ENCODE data around the gene GIGYF2.
A peak's percentile ranks its signal among the peaks of the same experiment; 100 is the strongest.
"Not testable (repeated sequence)": the region's sequence is repeated elsewhere in the genome, so short reads cannot be mapped to it uniquely, and the experiment has no call there.

GIGYF2 gene

GRCh38 chr2:232852081-232852480 lies 154.9 kb downstream of the GIGYF2 start:
- H3K27ac Mint-ChIP-seq, result peak overlapping the region; percentile 30
- not testable (repeated sequence) for H3K36me3 Mint-ChIP-seq, H3K4me1 Mint-ChIP-seq, H3K9me3 Mint-ChIP-seq, H3K27me3 Mint-ChIP-seq, H3K4me3 Mint-ChIP-seq

DNA sequence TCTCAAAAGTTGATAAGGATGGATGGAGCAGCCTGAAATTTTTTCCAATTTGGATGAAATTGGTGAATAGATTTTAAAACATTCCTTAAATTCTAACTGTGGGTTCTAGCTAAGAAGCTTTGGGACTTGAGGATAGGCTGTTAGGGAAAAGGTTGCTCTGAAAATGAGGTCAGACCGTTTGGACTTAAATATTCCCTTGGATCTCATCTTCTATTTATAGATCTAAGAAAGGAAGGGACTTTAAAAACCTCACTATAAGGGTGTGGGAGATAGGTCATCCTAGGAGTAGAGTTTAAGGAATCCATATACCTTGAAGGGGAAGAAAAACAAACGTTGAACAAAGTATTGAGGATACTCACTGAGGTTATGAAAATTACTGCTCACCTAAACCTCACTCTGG lies 155.5 kb downstream of the GIGYF2 start:
- H3K27ac Mint-ChIP-seq, result no peak overlapping the region
- no peaks in the 10 kb centered on the region for H3K9me3 Mint-ChIP-seq
- peaks cover 3% of the 10 kb centered on the region for H3K4me1 Mint-ChIP-seq
- H3K27me3 Mint-ChIP-seq, result no peaks in the 10 kb centered on the region
- no peak overlapping the region for H3K4me3 Mint-ChIP-seq
- peaks cover 5% of the 10 kb centered on the region for H3K36me3 Mint-ChIP-seq

GRCh38 chr2:232854082-232854481 lies 157.0 kb downstream of the GIGYF2 start:
- peaks cover 3% of the 10 kb centered on the region for H3K4me1 Mint-ChIP-seq
- no peaks in the 10 kb centered on the region for H3K27me3 Mint-ChIP-seq
- no peak overlapping the region for H3K27ac Mint-ChIP-seq
- no peak overlapping the region for H3K4me3 Mint-ChIP-seq
- H3K9me3 Mint-ChIP-seq, result no peaks in the 10 kb centered on the region
- H3K36me3 Mint-ChIP-seq, result peaks cover 6% of the 10 kb centered on the region

DNA sequence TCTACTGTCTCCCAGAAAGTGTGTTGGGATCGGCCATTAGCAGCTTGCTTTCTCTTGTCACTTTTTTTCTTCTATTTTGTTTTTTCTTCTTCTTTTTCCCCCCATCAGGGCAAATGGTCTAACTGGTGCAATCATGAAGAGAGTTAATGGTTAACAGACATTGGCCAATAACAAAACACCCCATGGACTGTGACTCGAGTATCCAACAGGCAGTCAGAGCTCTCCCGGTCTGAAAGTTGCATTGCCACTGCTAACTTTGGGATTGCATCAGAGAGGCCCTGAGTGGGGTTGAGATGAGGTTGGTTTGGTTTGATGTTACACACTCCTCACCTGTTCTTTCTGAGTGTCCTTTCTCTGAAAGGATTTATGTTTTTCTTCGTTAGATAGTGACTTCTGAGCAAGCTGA lies 160.0 kb downstream of the GIGYF2 start:
- no peaks in the 10 kb centered on the region for H3K9me3 Mint-ChIP-seq
- peaks cover 3% of the 10 kb centered on the region for H3K4me1 Mint-ChIP-seq
- H3K4me3 Mint-ChIP-seq, result no peak overlapping the region
- H3K27me3 Mint-ChIP-seq, result no peaks in the 10 kb centered on the region
- no peak overlapping the region for H3K27ac Mint-ChIP-seq
- peaks cover 2% of the 10 kb centered on the region for H3K36me3 Mint-ChIP-seq

GRCh38 chr2:232859385-232859916 lies 162.3 kb downstream of the GIGYF2 start:
- no peaks in the 10 kb centered on the region for H3K4me1 Mint-ChIP-seq
- no peak overlapping the region for H3K27ac Mint-ChIP-seq
- H3K4me3 Mint-ChIP-seq, result no peak overlapping the region
- no peaks in the 10 kb centered on the region for H3K9me3 Mint-ChIP-seq
- H3K36me3 Mint-ChIP-seq, result peaks cover 2% of the 10 kb centered on the region
- H3K27me3 Mint-ChIP-seq, result no peaks in the 10 kb centered on the region

DNA sequence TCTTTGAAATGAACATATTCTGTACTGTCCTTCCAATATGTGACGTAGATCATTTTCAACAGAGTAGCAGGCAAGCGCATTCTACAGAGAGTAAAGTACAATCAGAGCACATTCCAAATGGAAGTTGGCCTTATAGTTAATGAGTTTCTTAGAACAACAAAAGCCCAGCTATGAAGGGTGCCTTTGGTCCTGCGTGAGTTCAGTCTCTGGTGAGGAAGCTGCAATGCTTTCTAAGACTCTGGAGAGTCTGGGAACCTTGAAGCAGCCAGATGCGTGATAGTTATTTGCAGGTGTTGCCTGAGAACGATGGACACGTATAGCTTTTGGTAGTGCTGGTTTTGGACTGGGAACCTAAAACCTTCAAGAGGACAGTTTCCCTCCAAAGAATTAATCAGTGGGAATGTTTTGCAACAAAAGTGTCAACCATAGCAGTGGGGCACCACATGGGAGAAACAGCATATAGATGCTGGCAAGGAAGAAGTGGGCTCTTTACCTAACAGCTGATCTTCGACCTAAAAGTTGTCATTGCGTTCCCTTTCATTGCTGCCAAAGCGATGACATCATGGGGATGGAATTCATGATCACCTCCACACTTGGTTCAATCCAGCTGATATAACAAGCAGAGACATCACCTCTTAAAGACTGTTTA lies 163.6 kb downstream of the GIGYF2 start:
- H3K27me3 Mint-ChIP-seq, result no peaks in the 10 kb centered on the region
- H3K4me1 Mint-ChIP-seq, result no peaks in the 10 kb centered on the region
- no peaks in the 10 kb centered on the region for H3K9me3 Mint-ChIP-seq
- no peak overlapping the region for H3K4me3 Mint-ChIP-seq
- H3K36me3 Mint-ChIP-seq, result peaks cover 2% of the 10 kb centered on the region
- H3K27ac Mint-ChIP-seq, result no peak overlapping the region

- Mint-ChIP-seq H3K4me1 (no peaks in the 10 kb centered on the region), H3K9me3 (no peaks in the 10 kb centered on the region), H3K36me3 (peaks cover 2% of the 10 kb centered on the region), H3K27me3 (no peaks in the 10 kb centered on the region), H3K27ac (no peak overlapping the region), H3K4me3 (no peak overlapping the region)
Observed at GRCh38 chr2:232861353-232861752, 164.2 kb downstream of the GIGYF2 start.

DNA sequence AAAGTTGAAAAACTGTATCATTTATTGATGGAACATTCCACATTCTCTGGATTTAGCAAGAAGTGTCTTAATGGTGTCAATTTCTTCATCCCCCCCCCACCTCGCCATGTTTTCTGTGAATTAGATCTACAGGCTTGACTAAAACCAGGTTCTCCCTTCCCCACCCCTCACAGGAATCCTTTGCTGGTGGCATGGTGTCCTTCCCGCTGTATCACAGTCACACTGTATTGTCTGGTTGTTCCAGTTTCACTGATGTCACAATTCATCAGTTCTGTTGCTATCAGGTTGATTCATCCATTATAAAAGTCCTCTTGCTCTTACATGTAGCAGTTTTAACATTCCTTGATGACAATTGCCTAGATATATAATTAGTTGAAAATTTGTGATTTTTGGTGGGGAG lies 166.9 kb downstream of the GIGYF2 start:
- Mint-ChIP-seq H3K4me1 (no peaks in the 10 kb centered on the region), H3K9me3 (no peaks in the 10 kb centered on the region), H3K36me3 (peaks cover 2% of the 10 kb centered on the region), H3K4me3 (no peak overlapping the region), H3K27ac (no peak overlapping the region), H3K27me3 (no peaks in the 10 kb centered on the region)

DNA sequence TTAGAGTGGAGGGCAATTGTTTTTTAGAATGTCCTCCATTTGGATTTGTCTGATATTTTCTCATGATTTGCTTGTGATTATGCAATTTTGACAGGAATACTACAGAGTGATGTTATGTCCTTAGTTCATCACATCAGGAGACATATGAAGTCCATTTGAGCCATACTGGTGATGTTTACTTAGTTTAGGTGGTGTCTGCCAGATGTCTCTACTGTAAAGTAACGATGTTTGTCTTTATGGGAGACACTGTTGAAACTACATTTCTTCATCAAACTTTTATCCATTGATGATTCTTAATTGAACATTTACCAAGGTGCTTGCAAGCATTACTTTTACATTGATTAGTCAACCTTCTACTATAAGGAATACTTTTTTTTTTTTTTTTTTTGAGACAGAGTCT lies 168.0 kb downstream of the GIGYF2 start:
- no peaks in the 10 kb centered on the region for H3K4me1 Mint-ChIP-seq
- H3K9me3 Mint-ChIP-seq, result no peaks in the 10 kb centered on the region

DNA sequence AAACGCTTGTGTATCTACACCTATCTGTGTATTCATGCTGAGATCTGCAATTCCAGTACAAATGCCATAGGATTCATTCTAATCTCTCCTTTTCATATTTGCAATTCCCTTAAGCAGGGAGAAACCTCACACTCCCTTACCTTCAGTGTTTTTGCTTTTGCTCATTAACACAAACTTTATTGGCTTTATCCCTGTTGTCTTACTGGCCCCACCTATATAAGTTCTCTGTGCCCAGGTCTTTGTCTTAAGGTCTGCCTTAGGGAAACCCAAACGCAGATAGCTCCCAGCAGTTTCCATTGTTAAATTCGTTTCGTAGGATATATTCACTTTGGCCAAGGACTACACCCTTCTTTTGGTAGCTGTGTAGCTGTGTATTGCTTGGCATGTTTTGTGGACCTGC lies 169.0 kb downstream of the GIGYF2 start:
- Mint-ChIP-seq H3K4me1 (no peaks in the 10 kb centered on the region), H3K4me3 (no peak overlapping the region)

More for the DNA sequence above, 168.0 kb downstream of the GIGYF2 start:
- Mint-ChIP-seq H3K27me3 (no peaks in the 10 kb centered on the region), H3K4me3 (no peak overlapping the region), H3K36me3 (no peaks in the 10 kb centered on the region), H3K27ac (no peak overlapping the region)

DNA sequence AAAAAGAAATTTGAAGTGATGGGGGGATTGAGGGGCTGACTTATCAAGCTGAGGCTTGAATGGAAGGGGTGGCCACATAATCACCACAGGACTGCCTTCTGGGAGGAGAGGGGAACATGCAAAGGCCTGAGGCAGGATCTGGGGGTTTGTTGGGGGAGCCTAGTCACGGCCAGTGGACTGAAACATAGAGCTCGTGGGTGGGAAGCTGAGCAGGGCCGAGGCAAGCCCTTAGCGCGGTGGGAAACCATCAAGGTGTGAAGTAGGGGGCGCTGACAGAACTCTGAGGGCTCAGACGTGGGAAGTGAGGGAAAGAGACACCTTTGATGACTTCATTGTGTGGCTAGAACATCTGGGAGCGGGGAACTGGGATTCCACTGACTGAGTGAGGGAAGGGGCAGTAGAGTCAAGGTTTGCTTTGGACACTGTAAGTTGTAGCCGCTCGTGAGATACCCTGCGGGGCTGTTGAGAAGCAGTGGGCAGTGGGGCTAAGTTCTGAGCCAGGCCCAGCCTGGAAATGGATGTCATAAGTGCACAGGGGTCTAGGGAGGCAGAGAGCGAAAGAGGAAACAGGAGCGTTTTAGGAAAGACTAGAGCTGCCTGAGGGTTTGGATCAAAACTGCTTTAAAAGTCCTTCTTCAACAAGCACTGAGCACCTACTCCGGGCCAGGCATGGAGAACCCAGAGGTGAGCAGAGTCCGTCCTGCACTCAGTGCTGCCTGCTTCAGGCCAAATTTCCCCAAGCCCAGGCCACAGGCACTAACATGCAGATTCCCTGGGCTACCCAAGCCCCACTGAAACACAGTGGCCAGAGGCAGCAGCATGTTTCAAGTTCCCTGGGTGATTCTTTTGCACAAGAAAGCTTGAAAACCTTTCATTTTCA lies 172.2 kb downstream of the GIGYF2 start:
- Mint-ChIP-seq H3K9me3 (no peaks in the 10 kb centered on the region), H3K4me1 (no peaks in the 10 kb centered on the region), H3K4me3 (no peak overlapping the region), H3K27me3 (peaks cover 3% of the 10 kb centered on the region), H3K27ac (no peak overlapping the region), H3K36me3 (no peaks in the 10 kb centered on the region)

More for the DNA sequence above, 169.0 kb downstream of the GIGYF2 start:
- Mint-ChIP-seq H3K9me3 (no peaks in the 10 kb centered on the region), H3K27ac (no peak overlapping the region), H3K27me3 (no peaks in the 10 kb centered on the region), H3K36me3 (no peaks in the 10 kb centered on the region)

DNA sequence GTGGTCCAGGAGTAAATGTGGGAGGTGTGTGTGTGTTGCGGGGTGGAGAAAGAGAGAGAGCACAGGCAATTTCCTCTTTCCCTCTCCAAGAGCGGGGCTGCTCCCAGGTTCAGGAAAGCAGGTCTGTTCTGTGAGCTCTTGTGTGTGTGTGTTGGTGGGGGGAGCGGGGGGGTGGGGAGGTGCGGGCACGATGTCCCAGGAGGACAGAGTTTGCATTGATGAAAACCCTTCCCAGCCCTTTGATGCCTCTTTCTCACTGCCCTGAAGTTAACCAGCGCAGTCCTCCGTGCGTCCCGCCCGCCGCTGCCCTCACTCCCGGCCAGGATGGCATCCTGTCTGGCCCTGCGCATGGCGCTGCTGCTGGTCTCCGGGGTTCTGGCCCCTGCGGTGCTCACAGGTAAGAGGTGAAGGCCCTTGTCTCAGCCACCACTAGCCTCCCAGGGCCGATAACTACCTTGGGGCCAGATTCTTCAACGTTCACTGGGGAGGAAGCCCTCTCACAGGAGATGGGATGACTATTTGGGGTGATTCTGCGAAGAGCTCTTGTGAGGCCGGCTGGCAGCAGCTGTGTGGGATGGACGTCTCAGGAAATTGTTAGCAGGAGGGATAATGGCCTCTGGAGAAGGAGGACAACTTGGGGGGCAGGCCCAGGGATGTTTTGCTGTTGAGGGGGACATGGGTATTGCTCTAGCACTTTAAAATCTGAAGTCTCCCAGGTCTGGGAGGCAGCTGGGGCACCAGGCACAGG lies 173.1 kb downstream of the GIGYF2 start, which contains the start of gene SNORC:
Gene SNORC, plus strand, starts transcription at position 247 of the 748 bp plus-strand sequence. Its CDS starts 78 bp downstream, at position 325.
- Mint-ChIP-seq H3K9me3 (no peaks in the 10 kb centered on the region), H3K27ac (no peak within 1 kb of the TSS), H3K4me3 (no peak within 1 kb of the TSS), H3K27me3 (peaks cover 5% of the 10 kb centered on the region), H3K4me1 (no peaks in the 10 kb centered on the region), H3K36me3 (no peaks in the 10 kb centered on the region)

DNA sequence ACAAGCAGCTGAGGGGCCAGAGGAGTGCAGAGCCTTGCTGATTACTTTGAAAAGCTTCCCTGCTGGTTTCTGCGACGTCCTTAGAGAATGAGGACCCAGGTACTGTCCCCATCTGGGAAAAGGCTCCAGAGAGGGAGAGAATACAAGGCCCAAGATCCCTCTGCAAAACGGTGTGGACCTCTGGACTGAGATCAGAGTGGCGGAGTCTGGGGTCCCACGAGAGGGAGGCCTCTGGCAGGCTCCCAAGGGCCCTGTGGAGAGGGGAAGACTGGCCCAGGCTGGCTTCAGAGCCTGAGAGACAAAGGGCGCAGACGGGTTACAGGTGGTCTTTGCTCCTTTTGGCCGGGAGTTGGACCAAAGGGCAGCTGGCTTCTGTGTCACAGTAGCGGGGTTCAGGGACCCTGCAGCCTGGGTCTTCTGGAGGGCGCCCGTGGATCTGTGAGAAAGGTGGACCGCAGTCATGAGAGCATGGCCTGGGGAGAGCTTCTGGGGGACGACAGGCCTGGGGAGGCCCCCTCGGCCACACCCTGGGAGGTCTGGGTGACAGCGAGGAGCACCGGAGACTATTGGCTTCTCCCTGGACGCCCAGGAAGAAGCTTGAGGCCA lies 173.7 kb downstream of the GIGYF2 start:
- Mint-ChIP-seq H3K36me3 (no peaks in the 10 kb centered on the region), H3K27ac (no peak overlapping the region), H3K4me3 (no peak overlapping the region), H3K9me3 (no peaks in the 10 kb centered on the region), H3K4me1 (no peaks in the 10 kb centered on the region), H3K27me3 (peaks cover 9% of the 10 kb centered on the region)

GRCh38 chr2:232871418-232871834 lies 174.3 kb downstream of the GIGYF2 start:
- H3K27me3 Mint-ChIP-seq, result peaks cover 9% of the 10 kb centered on the region
- no peaks in the 10 kb centered on the region for H3K36me3 Mint-ChIP-seq
- no peak overlapping the region for H3K27ac Mint-ChIP-seq
- no peaks in the 10 kb centered on the region for H3K4me1 Mint-ChIP-seq
- H3K4me3 Mint-ChIP-seq, result no peak overlapping the region
- H3K9me3 Mint-ChIP-seq, result no peaks in the 10 kb centered on the region

All from activated naive CD4-positive, alpha-beta T cell treated with anti-CD3 and anti-CD28 coated beads, Interleukin-2, amount 50 U/mL, for 24 hours (primary cell).